SK-N-MC (cell line): ENCODE data around the gene CLIP4.
A peak's percentile ranks its signal among the peaks of the same experiment; 100 is the strongest.

Experiments used
- DNase-seq: peaks from one replicate; pipeline ENCODE4 v3.0.0-alpha.2; 2011; ENCODE audit warnings: low read depth, low spot score
- H3K27ac ChIP-seq: fragments of 200-600 bp; sonication (generic); 2 replicates; pipeline ENCODE4 v1.5.1; 2016; ENCODE audit warnings: mixed run types
- H3K36me3 ChIP-seq: fragments of 200-600 bp; sonication (generic); 2 replicates; pipeline ENCODE4 v1.6.1; 2017; ENCODE audit warnings: antibody characterized with exemption, low read length, mixed read lengths; ENCODE audit not compliant: insufficient read depth
- H3K4me3 ChIP-seq: fragments of 200-600 bp; sonication (generic); 2 replicates; pipeline ENCODE4 v1.5.1; 2016
- H3K9ac ChIP-seq: fragments of 200-600 bp; sonication (generic); 2 replicates; pipeline ENCODE4 v1.8.0; 2017; ENCODE audit warnings: mixed run types, mixed read lengths; ENCODE audit not compliant: insufficient read length
- H3K9me3 ChIP-seq: fragments of 200-600 bp; sonication (generic); 2 replicates; pipeline ENCODE4 v1.6.1; 2017; ENCODE audit warnings: low read depth, mild to moderate bottlenecking, antibody characterized with exemption, low read length, moderate library complexity, mixed read lengths
- EZH2 ChIP-seq: fragments of 200-600 bp; sonication (generic); IDR thresholded peaks from one replicate; pipeline ENCODE4 v1.6.1; 2017; ENCODE audit warnings: antibody characterized with exemption
- FOXP2 ChIP-seq: optimal IDR thresholded peaks from 2 replicates; pipeline ENCODE3; 2011; ENCODE audit warnings: mild to moderate bottlenecking, moderate library complexity; ENCODE audit not compliant: insufficient read depth; ENCODE audit errors: extremely low read length, control extremely low read depth
- POLR2AphosphoS5 ChIP-seq: IDR thresholded peaks from 2 replicates; pipeline ENCODE4 v1.6.1; 2012; ENCODE audit warnings: mild to moderate bottlenecking, low read depth, low read length, borderline replicate concordance

The CLIP4 gene

GRCh38 chr2:29227935-29228675, 112.9 kb downstream of the CLIP4 start:
- 0 out of 2 replicates have a peak overlapping the region, but pooled peaks have one; percentile 38 for H3K4me3 ChIP-seq
- H3K36me3 ChIP-seq, result no peaks in the 10 kb centered on the region
- H3K27ac ChIP-seq, result peak overlapping the region; percentile 46; the same call in 1 of the 2 replicates
- H3K9me3 ChIP-seq, result no peaks in the 10 kb centered on the region
- no peak for DNase-seq
- TF ChIP-seq FOXP2 (no peak), POLR2AphosphoS5 (peak; percentile 25; the same call in 1 of the 2 replicates)
- no peak overlapping the region for H3K9ac ChIP-seq

- no peak overlapping the region for H3K27ac ChIP-seq
- H3K36me3 ChIP-seq, result no peaks in the 10 kb centered on the region
- no peak overlapping the region for H3K4me3 ChIP-seq
- H3K9ac ChIP-seq, result no peak overlapping the region
- no peak for TF ChIP-seq EZH2
- TF ChIP-seq FOXP2, result no peak
- no peak for TF ChIP-seq POLR2AphosphoS5
- no peak for DNase-seq
- H3K9me3 ChIP-seq, result no peaks in the 10 kb centered on the region
Observed at GRCh38 chr2:29228947-29229346, 113.7 kb downstream of the CLIP4 start.

GRCh38 chr2:29229640-29230039, 114.4 kb downstream of the CLIP4 start:
- H3K9me3 ChIP-seq, result no peaks in the 10 kb centered on the region
- no peak overlapping the region for H3K27ac ChIP-seq
- H3K4me3 ChIP-seq, result no peak overlapping the region
- H3K9ac ChIP-seq, result no peak overlapping the region
- no peak for DNase-seq
- H3K36me3 ChIP-seq, result no peaks in the 10 kb centered on the region
- TF ChIP-seq FOXP2, result no peak
- TF ChIP-seq EZH2, result no peak
- no peak for TF ChIP-seq POLR2AphosphoS5

GRCh38 chr2:29232041-29232440, 116.8 kb downstream of the CLIP4 start:
- H3K27ac ChIP-seq, result no peak overlapping the region
- TF ChIP-seq POLR2AphosphoS5 (no peak), EZH2 (no peak), FOXP2 (no peak)
- H3K4me3 ChIP-seq, result no peak overlapping the region
- H3K9ac ChIP-seq, result no peak overlapping the region
- H3K36me3 ChIP-seq, result no peaks in the 10 kb centered on the region
- H3K9me3 ChIP-seq, result no peaks in the 10 kb centered on the region
- DNase-seq, result no peak

GRCh38 chr2:29233428-29233827, 118.2 kb downstream of the CLIP4 start:
- no peak for DNase-seq
- no peak overlapping the region for H3K9ac ChIP-seq
- TF ChIP-seq POLR2AphosphoS5, result no peak
- no peak for TF ChIP-seq FOXP2
- no peak for TF ChIP-seq EZH2
- H3K27ac ChIP-seq, result no peak overlapping the region
- no peaks in the 10 kb centered on the region for H3K9me3 ChIP-seq
- no peak overlapping the region for H3K4me3 ChIP-seq
- no peaks in the 10 kb centered on the region for H3K36me3 ChIP-seq

- Histone ChIP-seq H3K36me3 (no peaks in the 10 kb centered on the region), H3K9me3 (no peaks in the 10 kb centered on the region), H3K27ac (no peak overlapping the region), H3K4me3 (no peak overlapping the region), H3K9ac (no peak overlapping the region)
- DNase-seq, result no peak
- TF ChIP-seq FOXP2, result no peak
- TF ChIP-seq EZH2, result no peak
- TF ChIP-seq POLR2AphosphoS5, result no peak
Observed at GRCh38 chr2:29235411-29235810, 120.2 kb downstream of the CLIP4 start.

- Histone ChIP-seq H3K9ac (no peak overlapping the region), H3K9me3 (no peaks in the 10 kb centered on the region), H3K27ac (no peak overlapping the region), H3K36me3 (no peaks in the 10 kb centered on the region), H3K4me3 (no peak overlapping the region)
- no peak for TF ChIP-seq EZH2
- TF ChIP-seq FOXP2, result no peak
- DNase-seq, result no peak
Observed at GRCh38 chr2:29236074-29236473, 120.9 kb downstream of the CLIP4 start.

- no peak for TF ChIP-seq POLR2AphosphoS5
- no peak for TF ChIP-seq EZH2
- TF ChIP-seq FOXP2, result no peak
- DNase-seq, result no peak
- H3K9me3 ChIP-seq, result no peaks in the 10 kb centered on the region
- no peak overlapping the region for H3K9ac ChIP-seq
- H3K4me3 ChIP-seq, result no peak overlapping the region
- H3K27ac ChIP-seq, result no peak overlapping the region
- no peaks in the 10 kb centered on the region for H3K36me3 ChIP-seq
Observed at GRCh38 chr2:29238497-29238896, 123.3 kb downstream of the CLIP4 start.
